ENCODE measurements around the gene TNN.
"Not testable (repeated sequence)": the region's sequence is repeated elsewhere in the genome, so short reads cannot be mapped to it uniquely, and the experiment has no call there.

Gene TNN

DNA sequence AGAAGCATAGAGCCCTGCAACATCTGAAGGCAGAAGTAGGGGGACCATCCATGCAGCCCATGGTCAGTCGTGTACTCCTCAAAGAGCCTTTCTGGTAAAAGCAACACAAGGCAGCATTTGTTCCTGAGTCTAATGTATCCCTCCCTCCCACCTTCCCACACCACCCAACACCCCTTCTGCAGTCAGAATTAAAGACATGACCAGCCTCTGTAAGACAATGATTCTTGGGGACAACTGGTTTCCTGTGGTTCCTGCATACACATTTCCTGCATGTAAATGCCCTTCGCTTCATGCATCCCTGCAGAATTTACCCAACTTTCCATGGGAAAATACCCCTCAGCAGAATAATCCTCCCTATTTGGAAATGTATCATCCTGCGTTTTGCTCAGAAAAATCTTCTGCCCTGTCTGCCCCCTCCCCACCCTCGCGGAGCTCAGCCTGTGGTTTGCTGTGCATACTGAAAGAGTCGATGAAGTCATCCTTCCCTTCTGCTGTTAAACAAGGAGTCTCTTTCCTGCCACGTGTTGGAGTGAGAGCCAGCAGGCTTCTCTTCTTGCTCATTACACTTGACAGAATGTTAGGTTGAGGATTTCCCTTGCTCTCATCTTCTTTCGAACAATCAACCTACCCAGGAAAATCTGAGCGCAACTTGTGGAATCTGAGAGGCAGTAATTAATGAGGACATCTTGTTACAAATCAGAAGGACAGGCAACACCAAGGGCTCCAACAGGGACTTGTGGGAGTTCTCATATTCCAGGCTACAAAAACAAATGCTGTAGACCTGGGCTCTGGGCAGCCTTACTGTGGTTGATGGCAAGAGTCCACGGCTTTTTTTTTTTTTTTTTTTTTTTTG is 4.7 kb downstream of the TNN start:
- DNase-seq: peak; percentile 94

DNA sequence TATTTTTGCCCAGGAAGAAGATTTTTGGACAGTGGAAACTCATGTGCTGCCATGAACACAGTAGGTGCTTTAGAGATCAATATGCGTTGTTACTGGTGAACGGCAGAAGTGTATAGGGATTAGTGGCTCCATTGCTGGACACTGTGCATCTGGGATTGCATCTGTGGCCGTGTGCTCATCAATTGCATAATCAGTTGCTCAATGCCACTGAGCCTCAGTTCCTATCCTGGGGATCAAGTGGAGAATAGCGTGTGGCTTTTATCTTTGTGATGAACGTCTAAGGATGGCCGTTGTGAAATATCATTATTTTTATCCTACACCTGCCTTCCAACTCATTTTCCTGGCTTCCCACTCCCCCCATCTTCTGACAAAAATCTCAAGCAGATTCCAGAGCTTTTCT is 5.4 kb downstream of the TNN start:
- DNase-seq: peak; percentile 70

DNA sequence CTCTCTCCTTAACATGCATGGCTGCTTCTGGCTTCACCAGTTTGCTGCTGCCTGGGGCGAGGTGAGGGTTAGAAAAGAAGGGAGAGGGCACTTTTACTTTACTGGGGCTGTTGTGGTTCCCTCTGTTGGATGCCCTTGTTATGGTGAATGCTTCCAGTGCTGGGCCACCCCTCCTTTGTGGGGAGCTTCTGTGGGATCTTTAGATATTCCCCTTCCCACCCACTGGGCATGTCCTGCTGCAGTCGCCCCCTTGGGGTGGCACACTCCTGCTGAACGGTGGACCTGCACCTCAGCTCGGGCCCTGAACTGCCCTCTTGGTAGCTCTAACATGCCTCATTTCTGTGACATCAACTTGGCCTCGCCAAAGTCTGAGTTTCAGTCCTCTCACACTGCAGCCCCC is 6.0 kb downstream of the TNN start:
- no peak for DNase-seq

DNA sequence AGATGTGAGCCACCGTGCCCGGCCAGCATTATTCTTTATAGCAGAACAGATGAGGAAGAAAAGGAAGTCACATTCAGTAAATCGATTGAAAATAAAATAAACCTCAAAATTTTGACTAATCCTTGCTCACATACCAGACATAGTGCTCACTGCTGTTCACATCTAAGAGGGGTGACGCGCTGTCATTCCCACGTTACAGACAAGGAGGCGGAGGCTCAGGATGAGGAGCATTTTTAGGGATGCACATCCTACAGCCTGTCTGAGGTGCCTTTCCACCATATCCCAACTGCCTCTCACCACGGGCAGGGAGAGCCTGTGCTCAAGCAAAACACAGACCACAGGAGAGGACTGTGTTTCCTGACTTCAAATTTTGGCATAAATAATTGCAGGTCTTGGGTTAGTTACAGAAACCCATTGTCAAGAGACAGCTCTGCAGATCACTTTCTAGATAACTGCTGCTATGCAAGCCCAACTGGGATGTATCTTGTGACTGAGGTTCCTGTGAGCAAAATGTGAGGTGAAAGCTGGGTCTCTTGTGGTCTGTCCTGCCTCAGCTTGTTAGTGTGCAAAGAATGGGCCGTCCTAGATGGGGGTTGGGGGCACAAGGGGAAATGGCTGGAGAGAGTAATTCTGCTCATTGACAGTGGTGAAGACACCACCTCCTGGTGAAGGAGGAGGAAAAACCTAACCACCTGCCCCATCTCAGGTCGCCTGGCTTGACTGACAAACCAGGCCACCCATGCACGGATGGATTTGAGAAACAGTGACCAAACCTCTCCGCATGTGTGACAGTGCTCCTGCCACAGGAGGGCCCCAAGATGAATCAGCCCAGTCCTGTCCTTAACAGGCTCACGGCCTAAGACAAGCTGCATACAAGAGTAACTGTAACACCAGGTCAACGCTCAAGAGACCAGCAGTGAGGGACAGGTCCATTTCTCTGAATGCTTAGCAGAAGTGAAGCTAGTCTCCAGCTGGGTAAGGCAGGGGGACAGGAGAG is 8.2 kb downstream of the TNN start:
- peak; percentile 62 for DNase-seq

DNA sequence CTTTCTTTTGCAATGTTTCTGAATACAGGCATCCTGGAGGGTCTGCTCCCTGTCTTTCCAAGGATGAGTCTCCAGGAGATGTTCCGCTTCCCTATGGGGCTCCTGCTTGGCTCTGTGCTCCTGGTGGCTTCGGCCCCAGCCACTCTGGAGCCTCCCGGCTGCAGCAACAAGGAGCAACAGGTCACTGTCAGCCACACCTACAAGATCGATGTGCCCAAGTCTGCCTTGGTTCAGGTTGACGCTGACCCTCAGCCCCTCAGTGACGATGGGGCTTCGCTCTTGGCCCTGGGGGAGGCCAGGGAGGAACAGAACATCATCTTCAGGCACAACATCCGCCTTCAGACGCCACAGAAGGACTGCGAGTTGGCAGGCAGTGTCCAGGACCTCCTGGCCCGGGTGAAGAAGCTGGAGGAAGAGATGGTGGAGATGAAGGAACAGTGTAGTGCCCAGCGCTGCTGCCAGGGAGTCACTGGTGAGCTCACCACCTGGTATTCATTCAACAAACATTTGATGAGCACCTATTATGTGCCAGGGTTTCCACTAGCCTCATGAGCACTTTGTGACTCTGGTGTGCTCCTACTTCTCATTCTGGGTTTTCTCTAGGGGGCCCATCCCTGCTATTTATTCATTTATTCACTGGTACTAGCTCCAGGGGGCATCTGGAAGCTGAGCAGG is 9.9 kb downstream of the TNN start:
- no peak for DNase-seq

DNA sequence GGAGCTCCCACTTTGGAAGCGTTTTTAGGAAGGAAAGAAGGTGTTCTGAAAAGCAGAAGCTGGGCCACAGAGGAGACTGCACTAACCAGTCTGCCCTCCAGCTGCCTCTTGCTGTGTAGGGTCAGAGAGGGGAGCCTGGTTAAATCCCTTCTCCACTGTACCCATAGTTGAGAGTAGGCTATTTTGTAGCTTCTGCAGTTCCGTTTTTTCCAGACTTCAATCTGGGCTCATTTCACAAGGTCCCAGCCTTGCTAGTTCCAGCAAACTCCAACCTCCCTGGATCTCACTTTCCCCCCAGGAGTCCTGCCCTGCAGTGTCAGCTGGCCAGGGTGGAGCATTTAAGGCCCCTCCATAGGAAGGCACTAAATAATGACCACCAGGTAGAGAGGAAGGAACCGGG is 11.0 kb downstream of the TNN start:
- no peak for DNase-seq

DNA sequence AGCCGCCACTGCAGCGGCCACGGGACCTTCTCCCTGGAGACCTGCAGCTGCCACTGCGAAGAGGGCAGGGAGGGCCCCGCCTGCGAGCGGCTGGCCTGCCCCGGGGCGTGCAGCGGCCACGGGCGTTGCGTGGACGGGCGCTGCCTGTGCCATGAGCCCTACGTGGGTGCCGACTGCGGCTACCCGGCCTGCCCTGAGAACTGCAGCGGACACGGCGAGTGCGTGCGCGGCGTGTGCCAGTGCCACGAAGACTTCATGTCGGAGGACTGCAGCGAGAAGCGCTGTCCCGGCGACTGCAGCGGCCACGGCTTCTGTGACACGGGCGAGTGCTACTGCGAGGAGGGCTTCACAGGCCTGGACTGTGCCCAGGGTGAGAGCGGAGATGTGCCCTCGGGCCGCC is 11.7 kb downstream of the TNN start:
- DNase-seq: no peak

DNA sequence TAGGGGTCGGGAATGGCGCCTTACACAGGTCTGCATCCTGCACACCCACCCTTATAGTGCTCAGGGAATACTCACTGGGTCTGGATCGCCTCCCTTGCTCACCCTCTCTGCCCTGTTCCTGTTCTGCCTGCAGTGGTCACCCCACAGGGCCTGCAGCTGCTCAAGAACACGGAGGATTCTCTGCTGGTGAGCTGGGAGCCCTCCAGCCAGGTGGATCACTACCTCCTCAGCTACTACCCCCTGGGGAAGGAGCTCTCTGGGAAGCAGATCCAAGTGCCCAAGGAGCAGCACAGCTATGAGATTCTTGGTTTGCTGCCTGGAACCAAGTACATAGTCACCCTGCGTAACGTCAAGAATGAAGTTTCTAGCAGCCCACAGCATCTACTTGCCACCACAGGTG is 12.4 kb downstream of the TNN start:
- no peak for DNase-seq

DNA sequence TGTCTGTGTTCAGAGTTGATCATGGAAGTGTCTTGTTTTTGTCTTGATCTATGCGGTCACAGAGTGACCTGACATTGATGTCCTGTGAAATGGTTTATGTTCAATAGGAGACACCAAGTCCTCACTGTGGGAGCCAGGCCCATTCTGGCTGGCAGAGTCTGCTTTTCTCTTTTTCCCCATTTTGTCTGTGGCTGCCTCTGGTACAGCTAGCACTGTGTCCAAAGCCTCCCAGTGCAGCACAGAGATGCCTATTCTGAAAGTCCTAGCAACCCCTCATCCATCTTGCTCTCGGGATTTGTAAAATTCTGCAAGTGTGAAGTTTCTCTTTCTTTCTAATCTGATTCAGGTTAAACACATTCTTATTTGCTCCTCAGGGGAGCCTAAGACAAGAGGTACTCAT is 14.3 kb downstream of the TNN start:
- DNase-seq: no peak

DNA sequence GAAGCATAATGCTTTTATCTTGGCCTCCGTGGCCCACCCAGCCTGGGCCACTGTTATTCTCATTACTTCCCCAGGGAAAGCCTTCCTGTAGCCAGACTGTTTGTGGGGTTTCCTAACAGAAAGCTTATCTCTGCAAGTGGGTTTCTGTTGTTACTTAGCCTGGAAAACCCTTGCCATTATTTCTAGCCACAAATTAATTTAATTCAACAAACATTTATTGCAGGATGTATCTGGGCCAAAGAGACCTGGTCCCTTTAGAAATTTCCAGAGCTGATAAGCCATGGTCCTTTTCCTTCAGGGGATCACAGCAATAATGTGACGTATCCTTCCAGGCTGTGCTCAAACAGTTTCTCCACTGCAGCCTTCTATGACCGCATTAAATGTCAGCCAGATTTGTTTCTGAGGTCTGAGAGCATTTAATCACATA is 20.9 kb downstream of the TNN start:
- no peak for DNase-seq

DNA sequence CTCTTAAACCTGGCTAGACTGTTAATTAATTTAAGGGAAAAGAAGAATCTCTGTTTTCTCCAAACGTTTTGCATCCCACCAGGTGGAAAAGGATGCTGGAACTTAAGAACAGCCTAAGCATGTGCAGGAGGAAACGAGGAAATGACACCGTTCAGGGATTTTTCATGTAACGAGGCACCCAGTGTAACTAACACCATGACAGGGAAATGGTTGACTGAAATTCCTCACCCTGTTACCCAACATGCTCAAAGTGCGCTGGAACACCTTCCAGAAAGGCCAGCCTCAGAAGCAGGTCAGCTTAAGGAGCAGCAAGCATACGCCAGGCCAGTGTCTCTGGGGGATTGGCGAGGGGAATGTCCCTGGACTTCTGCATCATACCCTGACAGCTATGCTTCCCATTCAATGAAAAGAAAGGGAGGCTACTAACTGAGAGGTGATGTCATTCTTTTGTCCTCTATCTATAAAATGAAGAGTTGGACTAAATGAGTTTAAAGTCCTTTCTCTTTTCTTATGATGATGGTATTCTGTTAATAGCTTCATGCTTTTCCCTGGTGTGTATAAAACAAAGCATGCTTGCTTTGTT is 21.6 kb downstream of the TNN start:
- no peak for DNase-seq

DNA sequence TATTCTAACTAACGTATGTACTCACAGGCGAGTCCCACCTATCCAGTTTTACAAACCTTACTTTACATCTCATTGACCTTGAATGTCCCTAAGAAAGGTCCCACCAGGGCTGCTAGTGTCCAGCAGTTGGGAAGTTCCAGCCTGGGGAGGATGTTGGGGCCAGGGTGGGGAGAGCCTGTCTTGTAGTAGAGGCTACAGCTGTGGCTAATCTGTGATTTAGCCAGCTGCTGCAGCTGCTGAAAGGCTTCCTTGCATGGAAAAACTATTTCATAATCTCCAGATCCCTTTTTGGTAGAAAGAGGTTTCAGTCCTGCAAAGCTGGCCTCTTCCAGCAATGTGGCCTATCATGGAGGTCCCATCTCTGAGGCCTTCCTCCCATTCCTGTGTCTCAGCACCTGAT is 23.1 kb downstream of the TNN start:
- no peak for DNase-seq

DNA sequence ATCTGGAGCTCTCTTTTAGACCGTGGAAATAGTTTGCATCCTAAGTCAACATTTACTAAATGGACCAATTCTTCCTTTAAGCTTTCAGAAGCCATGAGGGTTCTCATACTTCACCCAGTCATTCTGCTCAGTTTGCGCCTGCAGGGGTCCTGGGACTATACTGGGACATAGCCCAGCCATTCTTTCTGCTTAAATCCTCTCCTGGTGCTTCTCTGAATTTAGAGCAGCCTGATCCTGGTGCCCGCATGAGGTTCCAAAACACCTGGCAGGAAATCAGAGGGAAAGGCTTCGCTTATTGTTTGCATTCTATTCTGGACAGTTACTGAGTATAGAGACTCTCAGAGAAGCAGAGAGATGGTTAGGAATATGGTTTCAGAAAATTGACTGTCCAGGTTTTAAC is 27.0 kb downstream of the TNN start:
- DNase-seq: no peak

DNA sequence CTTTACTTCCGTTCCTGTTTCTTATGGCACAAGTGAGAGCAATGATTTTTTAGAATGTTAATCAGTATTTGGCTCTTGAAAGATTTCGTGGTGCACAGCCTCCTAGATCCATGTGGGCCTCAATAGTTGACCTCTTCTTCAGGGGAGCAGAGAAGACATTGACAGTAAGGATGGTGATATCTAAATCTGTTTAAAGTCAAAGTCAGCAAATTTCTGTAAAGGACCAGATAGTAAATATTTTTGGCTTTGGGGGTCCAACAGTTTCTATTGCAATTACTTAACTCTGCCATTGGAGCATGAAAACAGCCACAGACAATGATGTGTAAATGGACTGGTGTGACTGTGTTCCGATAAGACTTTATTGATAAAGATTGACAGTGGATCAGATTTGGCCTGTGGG is 27.4 kb downstream of the TNN start:
- no peak for DNase-seq

DNA sequence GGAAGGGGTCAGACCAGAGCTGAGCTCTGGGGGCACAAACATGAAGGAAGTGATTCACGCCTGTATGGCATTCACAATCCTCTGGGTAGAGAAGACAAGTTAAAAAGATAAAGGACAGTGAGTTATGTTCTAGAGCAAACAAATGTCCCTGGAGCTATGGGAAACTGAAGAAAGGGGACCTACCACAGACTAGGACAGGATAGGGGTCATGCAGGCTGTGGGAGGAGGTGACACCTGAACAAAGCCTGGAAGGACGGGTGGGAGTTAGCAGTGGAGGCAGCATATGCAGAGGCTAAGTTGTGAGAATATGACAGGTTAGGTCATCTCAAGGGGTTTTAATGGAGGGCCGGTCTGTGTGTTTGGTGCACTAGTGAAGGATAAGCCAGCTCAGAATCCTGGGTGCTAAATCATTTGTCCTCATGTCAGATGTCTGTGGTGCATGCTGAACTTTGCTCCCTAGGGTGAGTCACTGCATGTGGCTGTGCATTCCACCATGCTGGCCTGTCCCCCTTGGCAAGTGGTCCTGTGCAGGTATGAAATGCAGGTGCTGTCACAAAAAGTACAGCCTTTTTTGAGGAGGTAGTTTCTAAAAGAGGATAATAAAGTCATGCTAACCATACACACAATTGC is 28.5 kb downstream of the TNN start:
- no peak for DNase-seq

DNA sequence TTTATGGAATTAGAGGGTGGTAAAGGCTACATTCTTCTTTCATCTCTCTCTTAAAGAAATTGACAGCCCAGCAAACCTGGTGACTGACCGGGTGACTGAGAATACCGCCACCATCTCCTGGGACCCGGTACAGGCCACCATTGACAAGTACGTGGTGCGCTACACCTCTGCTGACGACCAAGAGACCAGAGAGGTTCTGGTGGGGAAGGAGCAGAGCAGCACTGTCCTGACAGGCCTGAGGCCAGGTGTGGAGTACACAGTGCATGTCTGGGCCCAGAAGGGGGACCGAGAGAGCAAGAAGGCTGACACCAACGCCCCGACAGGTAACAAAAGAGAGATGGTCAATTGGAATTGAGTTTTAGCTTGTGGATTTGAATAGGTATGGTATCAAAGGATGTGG is 29.7 kb downstream of the TNN start:
- DNase-seq: no peak

DNA sequence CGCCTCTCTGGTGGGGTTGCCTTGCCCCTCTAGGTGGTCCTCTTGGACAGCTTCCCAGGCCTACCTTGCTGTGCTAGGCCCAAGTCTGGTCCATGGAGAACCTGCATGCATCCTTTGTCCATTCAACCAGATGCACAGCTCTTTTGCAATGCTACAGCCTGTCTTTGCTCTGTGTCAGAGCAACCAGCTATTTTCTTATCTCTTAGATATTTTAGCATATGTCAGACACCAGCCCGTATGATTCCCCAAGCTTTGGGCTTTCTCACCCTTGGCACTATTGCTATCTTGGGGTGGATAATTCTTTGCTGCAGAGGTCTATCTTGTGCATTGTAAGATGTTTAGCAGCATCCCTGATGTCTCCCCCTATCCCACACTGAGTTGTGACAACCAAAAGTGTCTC is 32.3 kb downstream of the TNN start:
- DNase-seq: no peak

DNA sequence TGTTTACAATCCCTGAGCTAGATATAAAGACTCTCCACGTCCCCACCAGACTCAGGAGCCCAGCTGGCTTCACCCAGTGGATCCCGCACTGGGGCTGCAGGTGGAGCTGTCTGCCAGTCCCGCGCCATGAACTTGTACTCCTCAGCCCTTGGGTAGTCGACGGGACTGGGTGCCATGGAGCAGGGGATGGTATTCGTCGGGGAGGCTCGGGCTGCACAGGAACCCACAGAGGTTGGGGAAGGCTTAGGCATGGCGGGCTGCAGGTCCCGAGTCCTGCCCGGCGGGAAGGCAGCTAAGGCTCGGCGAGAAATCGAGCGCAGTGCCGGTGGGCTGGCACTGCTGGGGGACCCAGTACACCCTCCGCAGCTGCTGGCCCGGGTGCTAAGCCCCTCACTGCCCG is 34.5 kb downstream of the TNN start:
- not testable (repeated sequence) for DNase-seq

DNA sequence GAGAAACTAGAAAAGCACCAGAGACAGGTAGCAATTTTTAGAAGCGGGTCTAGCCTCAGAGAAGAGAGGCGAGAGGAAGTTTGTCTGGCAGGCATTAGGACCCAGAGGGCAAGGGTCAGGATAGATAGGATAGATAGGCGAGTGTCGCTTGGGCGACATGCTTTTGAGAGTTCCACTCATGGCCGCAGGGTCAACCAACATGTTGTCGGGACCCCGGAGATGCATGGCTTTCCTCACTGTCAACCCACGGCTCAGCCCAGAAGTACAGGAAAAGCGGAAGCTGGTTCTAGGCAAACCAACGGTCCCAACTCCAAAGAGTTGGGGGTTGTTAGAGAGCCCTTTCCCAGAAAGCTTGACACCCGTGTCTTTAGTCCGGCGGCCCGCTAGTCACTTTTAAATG is 38.9 kb downstream of the TNN start:
- not testable (repeated sequence) for DNase-seq

DNA sequence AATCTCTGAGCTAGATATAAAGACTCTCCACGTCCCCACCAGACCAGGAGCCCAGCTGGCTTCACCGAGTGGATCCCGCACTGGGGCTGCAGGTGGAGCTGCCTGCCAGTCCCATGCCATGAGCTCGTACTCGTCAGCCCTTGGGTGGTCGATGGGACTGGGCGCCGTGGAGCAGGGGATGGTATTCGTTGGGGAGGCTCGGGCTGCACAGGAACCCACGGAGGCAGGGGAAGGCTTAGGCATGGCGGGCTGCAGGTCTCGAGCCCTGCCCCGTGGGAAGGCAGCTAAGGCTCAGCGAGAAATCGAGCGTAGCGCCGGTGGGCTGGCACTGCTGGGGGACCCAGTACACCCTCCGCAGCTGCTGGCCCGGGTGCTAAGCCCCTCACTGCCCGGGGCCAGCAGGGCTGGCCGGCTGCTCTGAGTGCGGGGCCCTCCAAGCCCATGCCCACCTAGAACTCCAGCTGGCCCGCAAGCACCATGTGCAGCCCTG is 40.7 kb downstream of the TNN start:
- not testable (repeated sequence) for DNase-seq

DNA sequence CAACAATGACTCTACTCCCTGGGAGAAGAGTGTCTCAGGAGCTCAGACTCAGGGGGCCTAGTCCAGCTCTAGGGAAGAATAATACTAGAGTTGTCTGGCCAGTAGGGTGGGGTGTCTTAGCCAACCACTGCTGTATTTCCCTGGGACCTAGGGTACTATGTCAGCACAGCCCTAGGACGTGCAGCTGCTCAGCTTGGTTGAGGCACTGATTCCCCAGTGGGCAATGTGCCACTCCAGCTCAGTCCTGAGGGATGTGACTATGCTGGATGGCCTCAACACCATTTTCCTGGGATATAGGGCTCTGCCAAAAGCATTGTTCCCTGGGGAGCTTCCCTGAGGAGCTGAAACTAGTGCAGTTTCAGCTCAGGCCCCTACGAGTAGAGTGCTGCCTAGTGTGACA is 47.4 kb downstream of the TNN start:
- DNase-seq: no peak

DNA sequence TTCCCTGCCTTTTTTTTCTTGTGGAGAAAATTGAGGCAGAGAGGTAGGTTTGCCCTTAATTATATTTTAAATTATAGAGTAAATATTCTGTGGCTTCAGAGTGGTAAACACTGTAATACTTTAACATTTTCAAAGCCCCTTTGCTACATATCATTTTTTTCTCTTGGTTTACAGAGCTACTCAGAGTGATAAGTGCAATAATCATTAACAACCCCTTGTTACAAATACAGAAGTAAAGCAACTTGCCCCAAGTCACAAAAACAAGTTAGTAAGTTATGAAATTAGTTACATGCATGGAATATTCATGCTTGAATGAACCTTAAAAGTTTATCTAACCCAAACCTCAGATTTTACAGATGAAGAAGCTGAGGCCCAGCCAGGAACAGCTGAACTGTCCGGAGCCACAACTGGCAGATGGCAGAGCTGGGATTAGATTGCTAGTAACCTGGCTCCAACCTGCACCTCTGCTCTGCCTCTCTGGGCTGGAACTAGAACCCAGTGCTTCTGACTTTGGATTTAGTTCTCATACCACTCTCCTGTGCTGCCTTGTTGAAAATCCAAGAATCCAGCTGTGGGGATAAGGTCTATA is 48.7 kb downstream of the TNN start:
- DNase-seq: no peak

All from fibroblast of upper back skin (primary cell).